Chondrocyte (in vitro differentiated cells): Measurements from ENCODE around the gene AP3M1. TPM values are rescaled to one million over a fixed set of nuclear protein-coding genes. Genes with fewer than 3 reads are reported as not detected.
"Not testable (repeated sequence)": the region's sequence is repeated elsewhere in the genome, so short reads cannot be mapped to it uniquely, and the experiment has no call there.

ENCODE experiments used
- DNase-seq: peaks from one replicate; pipeline ENCODE4 v3.0.0; 2021; ENCODE audit warnings: mixed read lengths, low spot score
- H3K27ac Mint-ChIP-seq: one replicate; pipeline ENCODE4 v1.8.0; 2021; ENCODE audit warnings: mild to moderate bottlenecking, moderate library complexity, mixed read lengths; ENCODE audit not compliant: unreplicated experiment
- H3K27me3 Mint-ChIP-seq: 2 replicates; pipeline ENCODE4 v1.8.0; 2021; ENCODE audit warnings: low read depth, mixed read lengths
- H3K36me3 Mint-ChIP-seq: 2 replicates; pipeline ENCODE4 v1.8.0; 2021; ENCODE audit warnings: low read depth, mixed read lengths
- H3K4me1 Mint-ChIP-seq: 2 replicates; pipeline ENCODE4 v1.8.0; 2021; ENCODE audit warnings: low read depth, mild to moderate bottlenecking, mixed read lengths
- H3K4me3 Mint-ChIP-seq: one replicate; pipeline ENCODE4 v1.8.0; 2021; ENCODE audit warnings: mild to moderate bottlenecking, moderate library complexity, mixed read lengths; ENCODE audit not compliant: unreplicated experiment
- H3K9me3 Mint-ChIP-seq: 2 replicates; pipeline ENCODE4 v1.8.0; 2021; ENCODE audit warnings: low read depth, mixed read lengths
- total RNA-seq: library from RNA; stranded (reverse); gene quantifications from 3 replicates; pipeline ENCODE4 v1.2.1, GENCODE V29; 2021
- TF ChIP-seq, protein P1 (sequence below): fragments of 200-600 bp; sonication (generic); IDR thresholded peaks from 2 replicates; pipeline ENCODE4 v1.5.0; 2021; ENCODE audit warnings: antibody characterized with exemption, mild to moderate bottlenecking, moderate library complexity

Gene AP3M1
- total RNA-seq, 1 donor from 2014 or later, result 31.2 TPM

DNA sequence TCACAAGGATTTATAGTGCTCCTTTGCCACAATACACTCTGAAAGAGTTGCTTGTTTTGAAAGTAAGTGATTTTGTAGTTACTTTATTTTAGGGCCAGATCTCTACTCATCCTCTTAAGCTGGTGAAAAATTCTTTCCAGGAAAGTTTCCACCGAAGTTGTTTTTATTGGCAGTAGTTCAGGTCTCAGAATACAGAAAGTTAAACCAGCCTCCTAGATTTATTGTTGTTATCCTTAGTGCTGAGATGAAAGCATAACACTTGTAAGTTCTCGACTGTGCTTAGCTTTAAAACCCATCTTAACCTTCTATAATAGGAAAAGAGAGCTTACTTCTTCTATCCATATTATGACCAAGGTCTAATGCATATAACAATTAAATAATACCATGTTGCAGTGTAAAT is 5.5 kb downstream of the AP3M1 start:
- Mint-ChIP-seq H3K4me1 (peaks cover 25% of the 10 kb centered on the region), H3K9me3 (no peaks in the 10 kb centered on the region), H3K4me3 (no peak overlapping the region), H3K27me3 (no peaks in the 10 kb centered on the region), H3K27ac (peak overlapping the region; percentile 63), H3K36me3 (peaks cover 2% of the 10 kb centered on the region)
- no peak for DNase-seq
- TF ChIP-seq, protein P1, sequence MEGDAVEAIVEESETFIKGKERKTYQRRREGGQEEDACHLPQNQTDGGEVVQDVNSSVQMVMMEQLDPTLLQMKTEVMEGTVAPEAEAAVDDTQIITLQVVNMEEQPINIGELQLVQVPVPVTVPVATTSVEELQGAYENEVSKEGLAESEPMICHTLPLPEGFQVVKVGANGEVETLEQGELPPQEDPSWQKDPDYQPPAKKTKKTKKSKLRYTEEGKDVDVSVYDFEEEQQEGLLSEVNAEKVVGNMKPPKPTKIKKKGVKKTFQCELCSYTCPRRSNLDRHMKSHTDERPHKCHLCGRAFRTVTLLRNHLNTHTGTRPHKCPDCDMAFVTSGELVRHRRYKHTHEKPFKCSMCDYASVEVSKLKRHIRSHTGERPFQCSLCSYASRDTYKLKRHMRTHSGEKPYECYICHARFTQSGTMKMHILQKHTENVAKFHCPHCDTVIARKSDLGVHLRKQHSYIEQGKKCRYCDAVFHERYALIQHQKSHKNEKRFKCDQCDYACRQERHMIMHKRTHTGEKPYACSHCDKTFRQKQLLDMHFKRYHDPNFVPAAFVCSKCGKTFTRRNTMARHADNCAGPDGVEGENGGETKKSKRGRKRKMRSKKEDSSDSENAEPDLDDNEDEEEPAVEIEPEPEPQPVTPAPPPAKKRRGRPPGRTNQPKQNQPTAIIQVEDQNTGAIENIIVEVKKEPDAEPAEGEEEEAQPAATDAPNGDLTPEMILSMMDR, result no peak

DNA sequence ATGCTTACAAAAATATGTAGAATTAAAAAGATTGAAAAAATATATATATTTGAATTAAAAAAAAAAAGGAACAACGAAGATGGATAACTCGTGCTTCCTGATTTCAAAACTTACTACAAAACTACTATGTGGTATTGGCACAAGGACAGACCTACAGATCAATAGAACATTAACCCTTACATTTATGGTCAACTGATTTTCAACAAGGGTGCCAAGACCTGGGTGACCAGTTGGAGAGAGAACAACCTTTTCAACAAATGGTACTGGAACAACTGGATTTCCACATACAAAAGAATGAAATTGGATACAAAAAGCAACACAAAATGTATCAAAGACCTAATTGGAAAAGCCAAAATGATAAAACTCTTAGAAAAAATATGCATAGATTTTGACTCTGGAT is 10.1 kb downstream of the AP3M1 start:
- peaks cover 10% of the 10 kb centered on the region for H3K4me1 Mint-ChIP-seq
- TF ChIP-seq, protein P1, result no peak
- no peak overlapping the region for H3K4me3 Mint-ChIP-seq
- H3K27me3 Mint-ChIP-seq, result no peaks in the 10 kb centered on the region
- no peaks in the 10 kb centered on the region for H3K9me3 Mint-ChIP-seq
- H3K27ac Mint-ChIP-seq, result no peak overlapping the region
- no peak for DNase-seq
- peaks cover 9% of the 10 kb centered on the region for H3K36me3 Mint-ChIP-seq

DNA sequence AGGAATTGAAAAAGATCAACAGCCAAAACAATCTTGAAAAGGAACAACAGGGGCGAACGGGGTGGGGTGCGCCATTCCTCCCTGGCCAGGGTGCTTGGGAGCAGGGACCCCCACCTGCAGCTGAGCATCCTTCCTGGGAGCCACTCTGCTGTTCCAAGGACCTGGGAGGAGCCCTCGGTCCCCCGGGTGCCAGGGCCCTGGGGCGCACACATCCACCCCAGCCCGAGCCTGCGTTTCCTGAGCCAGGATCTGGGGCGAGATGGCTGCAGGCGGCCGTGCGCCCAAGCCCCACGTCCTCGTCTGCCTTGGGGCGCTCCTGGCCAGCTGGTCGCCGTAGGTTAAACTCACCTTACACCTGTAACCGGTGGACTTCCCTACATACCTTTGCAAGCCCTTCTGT is 10.6 kb downstream of the AP3M1 start:
- no peak for DNase-seq
- TF ChIP-seq, protein P1, result no peak
- H3K27me3 Mint-ChIP-seq, result no peaks in the 10 kb centered on the region
- H3K36me3 Mint-ChIP-seq, result peaks cover 11% of the 10 kb centered on the region
- H3K9me3 Mint-ChIP-seq, result no peaks in the 10 kb centered on the region
- no peak overlapping the region for H3K4me3 Mint-ChIP-seq
- H3K27ac Mint-ChIP-seq, result no peak overlapping the region
- peaks cover 6% of the 10 kb centered on the region for H3K4me1 Mint-ChIP-seq

DNA sequence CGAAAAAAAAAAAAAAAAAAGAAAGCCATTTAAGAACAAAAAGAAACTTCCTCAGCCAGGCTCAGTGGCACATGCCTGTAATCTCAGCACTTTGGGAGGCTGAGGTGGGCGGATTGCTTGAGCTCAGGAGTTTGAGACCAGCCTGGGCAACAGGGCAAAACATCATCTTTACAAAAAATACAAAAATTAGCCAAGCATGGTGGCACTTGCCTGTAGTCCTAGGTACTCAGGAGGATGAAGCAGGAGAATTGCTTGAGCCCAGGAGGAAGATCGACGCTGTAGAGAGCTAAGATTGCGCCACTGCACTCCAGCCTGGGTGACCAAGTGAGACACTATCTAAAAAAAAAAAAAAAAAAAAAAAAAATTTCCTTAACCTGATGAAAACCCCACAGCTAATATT is 12.0 kb downstream of the AP3M1 start:
- not testable (repeated sequence) for H3K9me3 Mint-ChIP-seq, H3K4me3 Mint-ChIP-seq, H3K27me3 Mint-ChIP-seq, DNase-seq, H3K27ac Mint-ChIP-seq
- H3K36me3 Mint-ChIP-seq, result peaks cover 15% of the 10 kb centered on the region
- H3K4me1 Mint-ChIP-seq, result peaks cover 11% of the 10 kb centered on the region

DNA sequence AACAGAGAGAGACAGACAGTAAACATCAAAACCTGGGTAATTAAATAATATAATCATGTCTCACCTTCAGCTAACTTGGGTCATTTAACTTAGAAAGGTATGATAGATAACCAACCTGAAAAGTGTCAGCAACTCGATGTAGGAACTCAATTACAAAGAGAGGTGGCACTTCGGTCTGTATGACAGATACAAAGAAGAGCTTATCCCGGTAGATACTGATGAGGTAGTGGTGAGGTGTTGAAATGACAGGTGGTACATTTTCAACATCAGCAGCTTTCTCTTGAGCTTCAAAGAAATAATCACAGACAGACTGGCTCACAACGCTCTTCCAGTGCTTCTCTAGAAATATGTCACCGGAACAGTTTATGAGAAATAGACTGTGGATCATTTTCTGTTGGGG is 12.6 kb downstream of the AP3M1 start:
- H3K27me3 Mint-ChIP-seq, result no peaks in the 10 kb centered on the region
- H3K4me3 Mint-ChIP-seq, result no peak overlapping the region
- peaks cover 11% of the 10 kb centered on the region for H3K4me1 Mint-ChIP-seq

DNA sequence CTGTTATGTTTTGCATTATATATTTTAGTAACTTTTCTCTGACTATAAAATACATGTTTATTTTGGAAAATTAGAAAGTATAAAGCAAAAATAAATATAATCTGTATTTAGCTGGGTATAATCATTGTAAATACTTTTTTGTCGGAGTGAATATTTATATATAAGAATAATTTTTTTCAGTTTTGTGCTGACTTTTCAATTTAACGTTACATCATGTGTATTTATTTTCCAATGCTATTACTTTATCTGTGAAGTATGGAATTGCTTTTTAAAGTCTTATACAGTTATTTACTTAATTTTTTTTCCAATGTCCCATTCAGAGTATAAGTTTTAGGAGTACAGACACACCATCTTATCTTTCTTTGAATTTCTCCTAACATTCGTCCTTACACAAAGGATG is 15.2 kb downstream of the AP3M1 start:
- Mint-ChIP-seq H3K27me3 (no peaks in the 10 kb centered on the region), H3K4me1 (peaks cover 11% of the 10 kb centered on the region), H3K9me3 (no peaks in the 10 kb centered on the region), H3K4me3 (no peak overlapping the region), H3K36me3 (peaks cover 19% of the 10 kb centered on the region), H3K27ac (no peak overlapping the region)
- TF ChIP-seq, protein P1, result no peak
- no peak for DNase-seq

More for the DNA sequence above, 12.6 kb downstream of the AP3M1 start:
- no peak overlapping the region for H3K27ac Mint-ChIP-seq
- DNase-seq, result no peak
- TF ChIP-seq, protein P1, result no peak
- peaks cover 15% of the 10 kb centered on the region for H3K36me3 Mint-ChIP-seq
- H3K9me3 Mint-ChIP-seq, result no peaks in the 10 kb centered on the region
